ENCODE measurements around the gene SLC39A11. TPM values are rescaled to one million over a fixed set of nuclear protein-coding genes. Genes with fewer than 3 reads are reported as not detected.

Gene SLC39A11
- total RNA-seq, 1 experiment from 2014 or later: 56.1 TPM

GRCh38 chr17:72720494-72720825 is 372.0 kb downstream of the SLC39A11 start:
- H3K27me3 ChIP-seq (ENCODE audit: control insufficient read depth, insufficient read depth, low read length): no peaks in the 10 kb centered on the region
- DNase-seq (ENCODE audit: low read depth, low spot score) (no peak), ATAC-seq (no peak)
- intact Hi-C loops (cut with micrococcal nuclease; ENCODE audit: unreplicated experiment): no loop called here
- H3K36me3 ChIP-seq (ENCODE audit: control insufficient read depth, insufficient read depth, low read length): no peaks in the 10 kb centered on the region
- no peak overlapping the region for H3K4me3 ChIP-seq (ENCODE audit: low read depth in 2 of 2, low read length in 2 of 2)
- ChIA-PET CTCF (interaction anchor here (1.1 kb wide), 1 partner anchor 163 kb away, joined by 4 read pairs; no protein-coding TSS in a partner anchor), POLR2A (no interaction called here)
- H3K4me1 ChIP-seq (ENCODE audit: control insufficient read depth, insufficient read depth, low read length): peaks cover 55% of the 10 kb centered on the region
- in situ Hi-C loops (cut with HindIII; ENCODE audit: low pct_unique_long_range_greater_than_20kb, low sequenced_read_pairs): no loop called here
- H3K27ac ChIP-seq (ENCODE audit: low read length): peak overlapping the region; percentile 88
- BruUV-seq (replicated peaks): no TSS peak
- TF ChIP-seq REST (IDR thresholded peaks at IDR 0.05; ENCODE audit: insufficient read depth in 1 of 2, low read depth in 2 of 2, low read length in 1 of 2): peak; percentile 68 to 71; a peak in 3 of 4 replicates
- no peak for TF ChIP-seq CTCF (IDR thresholded peaks at IDR 0.05)
- H3K9me3 ChIP-seq (ENCODE audit: control insufficient read depth, insufficient read depth, low read depth, low read length): no peaks in the 10 kb centered on the region

- ChIA-PET POLR2A (no interaction called here), CTCF (interaction anchor here (0.5 to 1.1 kb wide), 4 partner anchors 22 to 657 kb away, joined by 4 to 13 read pairs (median 4); no protein-coding TSS in a partner anchor)
- intact Hi-C loops (cut with micrococcal nuclease; ENCODE audit: unreplicated experiment): loop anchor here (10.0 kb wide), 1 partner anchor 125 kb away; no protein-coding TSS in a partner anchor
Measured at GRCh38 chr17:72719578-72720493, 372.7 kb downstream of the SLC39A11 start.

More at GRCh38 chr17:72719578-72720493, 372.7 kb downstream of the SLC39A11 start:
- no peak overlapping the region for H3K4me3 ChIP-seq (ENCODE audit: low read depth in 2 of 2, low read length in 2 of 2)
- peak; percentile 32; the same call in 1 of the 2 replicates for ATAC-seq
- no peaks in the 10 kb centered on the region for H3K9me3 ChIP-seq (ENCODE audit: control insufficient read depth, insufficient read depth, low read depth, low read length)
- BruUV-seq (replicated peaks): no TSS peak
- no peak for DNase-seq (ENCODE audit: low read depth, low spot score)
- H3K36me3 ChIP-seq (ENCODE audit: control insufficient read depth, insufficient read depth, low read length): no peaks in the 10 kb centered on the region
- H3K27me3 ChIP-seq (ENCODE audit: control insufficient read depth, insufficient read depth, low read length): no peaks in the 10 kb centered on the region
- in situ Hi-C loops (cut with HindIII; ENCODE audit: low pct_unique_long_range_greater_than_20kb, low sequenced_read_pairs): no loop called here
- TF ChIP-seq SIN3A (IDR thresholded peaks at IDR 0.05; ENCODE audit: borderline replicate concordance, insufficient read depth, low read depth, low read length) (no peak), TCF7L2 (IDR thresholded peaks at IDR 0.05; ENCODE audit: low read depth, low read length) (no peak), POLR2AphosphoS5 (IDR thresholded peaks at IDR 0.05; ENCODE audit: low read depth, low read length) (no peak), CTCF (IDR thresholded peaks at IDR 0.05) (no peak), REST (IDR thresholded peaks at IDR 0.05; ENCODE audit: insufficient read depth in 1 of 2, low read depth in 2 of 2, low read length in 1 of 2) (peak in 1 of 2 experiments; percentile 61; a peak in 1 of 4 replicates)
- peaks cover 55% of the 10 kb centered on the region for H3K4me1 ChIP-seq (ENCODE audit: control insufficient read depth, insufficient read depth, low read length)
- H3K27ac ChIP-seq (ENCODE audit: low read length): peak overlapping the region; percentile 88

All from Panc1 (cell line).